DOHH2 (cell line): ENCODE results near the gene DRGX.

Source experiments
- H3F3A ChIP-seq: fragments of 200-600 bp; sonication (generic), shearing (Covaris generic); 2 replicates; pipeline ENCODE4 v1.6.0; 2016; ENCODE audit warnings: antibody characterized with exemption, mild to moderate bottlenecking; ENCODE audit not compliant: control insufficient read depth, insufficient read depth
- H3K27ac ChIP-seq: fragments of 200-600 bp; sonication (generic); 2 replicates; pipeline ENCODE4 v1.5.1; 2014; ENCODE audit warnings: low read depth, mild to moderate bottlenecking, low read length, moderate library complexity
- H3K27me3 ChIP-seq: fragments of 200-600 bp; sonication (generic); 2 replicates; pipeline ENCODE4 v1.6.1; 2014; ENCODE audit warnings: mild to moderate bottlenecking, low read length, mixed read lengths; ENCODE audit not compliant: control insufficient read depth
- H3K36me3 ChIP-seq: fragments of 200-600 bp; sonication (generic); 2 replicates; pipeline ENCODE4 v1.6.1; 2014; ENCODE audit warnings: mild to moderate bottlenecking, low read length, moderate library complexity, mixed read lengths; ENCODE audit not compliant: control insufficient read depth
- H3K4me1 ChIP-seq: fragments of 200-600 bp; sonication (generic); 2 replicates; pipeline ENCODE4 v1.6.1; 2014; ENCODE audit warnings: mild to moderate bottlenecking, low read length, mixed read lengths; ENCODE audit not compliant: control insufficient read depth
- H3K4me2 ChIP-seq: fragments of 200-600 bp; sonication (generic); 2 replicates; pipeline ENCODE4 v1.6.0; 2014; ENCODE audit warnings: mild to moderate bottlenecking, low read length, moderate library complexity
- H3K4me3 ChIP-seq: fragments of 200-600 bp; sonication (generic); 2 replicates; pipeline ENCODE4 v1.5.1; 2014; ENCODE audit warnings: mild to moderate bottlenecking, low read length, mixed read lengths
- H3K79me2 ChIP-seq: fragments of 200-600 bp; sonication (generic); 2 replicates; pipeline ENCODE4 v1.6.1; 2014; ENCODE audit warnings: mild to moderate bottlenecking, low read length, mixed read lengths; ENCODE audit not compliant: control insufficient read depth
- H3K9me2 ChIP-seq: fragments of 200-600 bp; sonication (generic); replicated peaks from 2 replicates; pipeline ENCODE4 v1.6.1; 2014; ENCODE audit warnings: mild to moderate bottlenecking, low read length, mixed read lengths; ENCODE audit not compliant: control insufficient read depth
- H3K9me3 ChIP-seq: fragments of 200-600 bp; sonication (generic); 2 replicates; pipeline ENCODE4 v1.6.1; 2014; ENCODE audit warnings: antibody characterized with exemption, low read length, mixed read lengths; ENCODE audit not compliant: control insufficient read depth, insufficient read depth
- H4K20me1 ChIP-seq: fragments of 200-600 bp; sonication (generic); 2 replicates; pipeline ENCODE4 v1.6.0; 2014; ENCODE audit warnings: low read depth, mild to moderate bottlenecking, antibody characterized with exemption, low read length, moderate library complexity; ENCODE audit not compliant: control insufficient read depth, insufficient read depth
- CTCF ChIP-seq: fragments of 200-600 bp; sonication (generic); IDR thresholded peaks from one replicate; pipeline ENCODE4 v1.5.1; 2014; ENCODE audit warnings: antibody characterized with exemption, mild to moderate bottlenecking, low read depth, low read length; ENCODE audit not compliant: poor library complexity, severe bottlenecking
- EZH2phosphoT487 ChIP-seq: fragments of 200-600 bp; sonication (generic); IDR thresholded peaks from 2 replicates; pipeline ENCODE4 v1.6.1; 2017; ENCODE audit warnings: borderline replicate concordance, mild to moderate bottlenecking, antibody characterized with exemption, low read length, moderate library complexity, mixed read lengths

Gene DRGX

GRCh38 chr10:49410365-49411074, 14.6 kb upstream of the DRGX start:
- Histone ChIP-seq H3K4me1 (no peaks in the 10 kb centered on the region), H3K4me2 (no peak overlapping the region), H3K36me3 (no peaks in the 10 kb centered on the region), H4K20me1 (no peaks in the 10 kb centered on the region), H3K9me2 (no peaks in the 10 kb centered on the region), H3F3A (no peaks in the 10 kb centered on the region), H3K79me2 (no peaks in the 10 kb centered on the region), H3K27me3 (no peaks in the 10 kb centered on the region), H3K4me3 (no peak overlapping the region), H3K9me3 (no peaks in the 10 kb centered on the region), H3K27ac (no peak overlapping the region)
- no peak for TF ChIP-seq EZH2phosphoT487
- no peak for TF ChIP-seq CTCF

- H3K4me3 ChIP-seq = no peak overlapping the region
- H3K4me1 ChIP-seq = no peaks in the 10 kb centered on the region
- no peaks in the 10 kb centered on the region for H3K9me2 ChIP-seq
- H3K27me3 ChIP-seq = no peaks in the 10 kb centered on the region
- TF ChIP-seq CTCF = no peak
- TF ChIP-seq EZH2phosphoT487 = no peak
- no peaks in the 10 kb centered on the region for H3K9me3 ChIP-seq
- no peaks in the 10 kb centered on the region for H3K36me3 ChIP-seq
- H3K4me2 ChIP-seq = no peak overlapping the region
- no peaks in the 10 kb centered on the region for H3K79me2 ChIP-seq
- no peak overlapping the region for H3K27ac ChIP-seq
- no peaks in the 10 kb centered on the region for H3F3A ChIP-seq
- H4K20me1 ChIP-seq = no peaks in the 10 kb centered on the region
These were observed 13.9 kb upstream of the DRGX start for GRCh38 chr10:49409755-49410154.

GRCh38 chr10:49408519-49409306, 12.8 kb upstream of the DRGX start:
- Histone ChIP-seq H3K4me3 (no peak overlapping the region), H3K27me3 (no peaks in the 10 kb centered on the region), H3K9me3 (no peaks in the 10 kb centered on the region), H3K9me2 (no peaks in the 10 kb centered on the region), H3K36me3 (no peaks in the 10 kb centered on the region), H3F3A (no peaks in the 10 kb centered on the region), H3K27ac (no peak overlapping the region), H3K4me2 (no peak overlapping the region), H3K79me2 (no peaks in the 10 kb centered on the region), H3K4me1 (no peaks in the 10 kb centered on the region), H4K20me1 (no peaks in the 10 kb centered on the region)
- no peak for TF ChIP-seq EZH2phosphoT487
- peak; percentile 59 for TF ChIP-seq CTCF
